ENCODE results near the gene VWA8.

- TF ChIP-seq CTCF (conservative IDR thresholded peaks at IDR 0.05; ENCODE audit: low read depth in 2 of 2) (no peak), EZH2phosphoT487 (IDR thresholded peaks at IDR 0.05; ENCODE audit: unreplicated experiment) (no peak), EZH2 (IDR thresholded peaks at IDR 0.05; ENCODE audit: low read depth, unreplicated experiment) (no peak), REST (IDR thresholded peaks at IDR 0.05; ENCODE audit: unreplicated experiment) (no peak), POLR2AphosphoS5 (IDR thresholded peaks at IDR 0.05; ENCODE audit: low read depth) (no peak), ZNF114 (CRISPR knock-in tag; IDR thresholded peaks at IDR 0.05) (no peak), JUNB (IDR thresholded peaks at IDR 0.05; ENCODE audit: unreplicated experiment) (no peak), CREB1 (CRISPR knock-in tag; IDR thresholded peaks at IDR 0.05; ENCODE audit: low read depth) (no peak)
- TF ChIP-seq, protein P1, sequence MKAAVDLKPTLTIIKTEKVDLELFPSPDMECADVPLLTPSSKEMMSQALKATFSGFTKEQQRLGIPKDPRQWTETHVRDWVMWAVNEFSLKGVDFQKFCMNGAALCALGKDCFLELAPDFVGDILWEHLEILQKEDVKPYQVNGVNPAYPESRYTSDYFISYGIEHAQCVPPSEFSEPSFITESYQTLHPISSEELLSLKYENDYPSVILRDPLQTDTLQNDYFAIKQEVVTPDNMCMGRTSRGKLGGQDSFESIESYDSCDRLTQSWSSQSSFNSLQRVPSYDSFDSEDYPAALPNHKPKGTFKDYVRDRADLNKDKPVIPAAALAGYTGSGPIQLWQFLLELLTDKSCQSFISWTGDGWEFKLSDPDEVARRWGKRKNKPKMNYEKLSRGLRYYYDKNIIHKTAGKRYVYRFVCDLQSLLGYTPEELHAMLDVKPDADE (IDR thresholded peaks at IDR 0.05) = no peak
These were observed 109.6 kb downstream of the VWA8 start for GRCh38 chr13:41851351-41851750.

Data from GM23338 (cell line).